Measurements from ENCODE around the gene PHLDA1. TPM values are rescaled to one million over a fixed set of nuclear protein-coding genes. Genes with fewer than 3 reads are reported as not detected.
A peak's percentile ranks its signal among the peaks of the same experiment; 100 is the strongest.

Gene PHLDA1
- polyA plus RNA-seq, 1 donor (not counting 4 experiments of a cell fraction or from before 2014, with no cell fraction given): 144 TPM

GRCh38 chr12:76037130-76038103 is 5.8 kb upstream of the PHLDA1 start:
- TF ChIP-seq CTCF (optimal IDR thresholded peaks at IDR 0.05 in 1 of 3, IDR thresholded peaks at IDR 0.05 in 1 of 3, conservative IDR thresholded peaks at IDR 0.05 in 1 of 3; ENCODE audit: extremely low read depth in 1 of 3, insufficient read depth in 2 of 3, low read length in 3 of 3): peak; percentile 63 to 85 (median 72)
- no peak for TF ChIP-seq EZH2 (IDR thresholded peaks at IDR 0.05; ENCODE audit: low read length)
- Histone ChIP-seq H4K20me1 (ENCODE audit: control insufficient read depth, extremely low read depth, insufficient read depth, low read length) (no peaks in the 10 kb centered on the region), H2AFZ (ENCODE audit: control insufficient read depth, low read length) (no peak overlapping the region), H3K9me1 (ENCODE audit: control insufficient read depth, extremely low read depth, insufficient read depth, low read length) (no peaks in the 10 kb centered on the region), H3K27ac (ENCODE audit: control insufficient read depth, insufficient read depth, low read length) (no peak overlapping the region), H3K79me2 (ENCODE audit: control insufficient read depth, insufficient read depth, low read length) (peaks cover 10% of the 10 kb centered on the region), H3K9ac (ENCODE audit: control insufficient read depth, extremely low read depth, insufficient read depth, low read length) (no peak overlapping the region), H3K36me3 (ENCODE audit: control insufficient read depth in 2 of 2, extremely low read depth in 1 of 2, insufficient read depth in 2 of 2, low read length in 2 of 2) (no peaks in the 10 kb centered on the region), H3K9me3 (ENCODE audit: control insufficient read depth, low read depth, low read length) (no peaks in the 10 kb centered on the region), H3K27me3 (ENCODE audit: control insufficient read depth, extremely low read depth, insufficient read depth, low read length) (no peaks in the 10 kb centered on the region), H3K4me3 (ENCODE audit: control insufficient read depth in 2 of 3, extremely low read depth in 1 of 3, insufficient read depth in 2 of 3, low read depth in 1 of 3, low read length in 3 of 3) (no peak overlapping the region), H3K4me2 (ENCODE audit: control insufficient read depth, extremely low read depth, insufficient read depth, low read depth, low read length) (no peak overlapping the region), H3K4me1 (ENCODE audit: control insufficient read depth, extremely low read depth, insufficient read depth, low read length) (peaks cover 15% of the 10 kb centered on the region)
- FAIRE-seq (peak; percentile 83), DNase-seq (ENCODE audit: low read depth, low spot score) (no peak)
- dilution Hi-C loops (cut with MboI; ENCODE audit: extremely low pct_ligation_motif_present, low sequenced_read_pairs): no loop called here

GRCh38 chr12:76035045-76035444 is 3.5 kb upstream of the PHLDA1 start:
- no peak for TF ChIP-seq CTCF (optimal IDR thresholded peaks at IDR 0.05 in 1 of 3, IDR thresholded peaks at IDR 0.05 in 1 of 3, conservative IDR thresholded peaks at IDR 0.05 in 1 of 3; ENCODE audit: extremely low read depth in 1 of 3, insufficient read depth in 2 of 3, low read length in 3 of 3)
- no peak for TF ChIP-seq EZH2 (IDR thresholded peaks at IDR 0.05; ENCODE audit: low read length)
- no peak overlapping the region for H3K4me3 ChIP-seq (ENCODE audit: control insufficient read depth in 2 of 3, extremely low read depth in 1 of 3, insufficient read depth in 2 of 3, low read depth in 1 of 3, low read length in 3 of 3)
- H3K9me3 ChIP-seq (ENCODE audit: control insufficient read depth, low read depth, low read length): no peaks in the 10 kb centered on the region
- FAIRE-seq: no peak
- H3K79me2 ChIP-seq (ENCODE audit: control insufficient read depth, insufficient read depth, low read length): peaks cover 31% of the 10 kb centered on the region
- H3K4me1 ChIP-seq (ENCODE audit: control insufficient read depth, extremely low read depth, insufficient read depth, low read length): peaks cover 15% of the 10 kb centered on the region
- peaks cover 9% of the 10 kb centered on the region for H4K20me1 ChIP-seq (ENCODE audit: control insufficient read depth, extremely low read depth, insufficient read depth, low read length)
- dilution Hi-C loops (cut with MboI; ENCODE audit: extremely low pct_ligation_motif_present, low sequenced_read_pairs): no loop called here
- no peak overlapping the region for H2AFZ ChIP-seq (ENCODE audit: control insufficient read depth, low read length)
- H3K9ac ChIP-seq (ENCODE audit: control insufficient read depth, extremely low read depth, insufficient read depth, low read length): no peak overlapping the region
- no peak overlapping the region for H3K4me2 ChIP-seq (ENCODE audit: control insufficient read depth, extremely low read depth, insufficient read depth, low read depth, low read length)
- no peak overlapping the region for H3K27ac ChIP-seq (ENCODE audit: control insufficient read depth, insufficient read depth, low read length)
- H3K36me3 ChIP-seq (ENCODE audit: control insufficient read depth in 2 of 2, extremely low read depth in 1 of 2, insufficient read depth in 2 of 2, low read length in 2 of 2): peaks cover 4 to 10% of the 10 kb centered on the region in 2 experiments
- DNase-seq (ENCODE audit: low read depth, low spot score): no peak
- no peaks in the 10 kb centered on the region for H3K27me3 ChIP-seq (ENCODE audit: control insufficient read depth, extremely low read depth, insufficient read depth, low read length)
- H3K9me1 ChIP-seq (ENCODE audit: control insufficient read depth, extremely low read depth, insufficient read depth, low read length): no peaks in the 10 kb centered on the region

All from keratinocyte (primary cell).